Urothelium cell line (cell line): Measurements from ENCODE around the gene F2.
"Not testable (repeated sequence)": the region's sequence is repeated elsewhere in the genome, so short reads cannot be mapped to it uniquely, and the experiment has no call there.

ENCODE experiments used
- DNase-seq: peaks from one replicate; pipeline ENCODE4 v3.0.0; 2011; ENCODE audit warnings: low spot score, mixed read lengths
- FAIRE-seq: peaks from 2 replicates; lab custom pipeline; 2011; peaks lifted over from hg19 to GRCh38; lab: Jason Lieb, UNC

F2 gene

GRCh38 chr11:46719048-46719542, at the start of gene F2:
TSS of gene F2 (plus strand) at chr11:46719213. CDS start at chr11:46719236, 23 bp downstream.
- FAIRE-seq, result no peak
- no peak for DNase-seq

GRCh38 chr11:46669711-46670139, 49.3 kb upstream of the F2 start:
- no peak for DNase-seq
- FAIRE-seq, result no peak

- FAIRE-seq, DNase-seq: not testable (repeated sequence)
These were observed 48.5 kb upstream of the F2 start for GRCh38 chr11:46670521-46670920.

- FAIRE-seq (no peak), DNase-seq (no peak)
These were observed 47.1 kb upstream of the F2 start for GRCh38 chr11:46671958-46672315.

GRCh38 chr11:46672381-46672839, 46.6 kb upstream of the F2 start:
- FAIRE-seq, result no peak
- no peak for DNase-seq

GRCh38 chr11:46673713-46674462, 45.1 kb upstream of the F2 start:
- DNase-seq (no peak), FAIRE-seq (no peak)

- no peak for FAIRE-seq
- no peak for DNase-seq
These were observed 44.3 kb upstream of the F2 start for GRCh38 chr11:46674463-46675287.

- no peak for DNase-seq
- no peak for FAIRE-seq
These were observed 43.6 kb upstream of the F2 start for GRCh38 chr11:46675288-46675851.

GRCh38 chr11:46675949-46676348, 43.1 kb upstream of the F2 start:
- no peak for DNase-seq
- FAIRE-seq, result no peak

GRCh38 chr11:46676436-46677158, 42.4 kb upstream of the F2 start:
- FAIRE-seq (no peak), DNase-seq (no peak)

GRCh38 chr11:46677169-46677568, 41.8 kb upstream of the F2 start:
- DNase-seq, result no peak
- no peak for FAIRE-seq

GRCh38 chr11:46677991-46678740, 40.8 kb upstream of the F2 start:
- FAIRE-seq, result no peak
- DNase-seq, result no peak

- no peak for DNase-seq
- no peak for FAIRE-seq
These were observed 40.3 kb upstream of the F2 start for GRCh38 chr11:46678741-46679130.

- DNase-seq, result no peak
- no peak for FAIRE-seq
These were observed 39.5 kb upstream of the F2 start for GRCh38 chr11:46679241-46680163.

GRCh38 chr11:46680164-46680760, 38.8 kb upstream of the F2 start:
- DNase-seq, result no peak
- no peak for FAIRE-seq

GRCh38 chr11:46680815-46681214, 38.2 kb upstream of the F2 start:
- FAIRE-seq, result no peak
- DNase-seq, result no peak

- FAIRE-seq, result no peak
- no peak for DNase-seq
These were observed 37.2 kb upstream of the F2 start for GRCh38 chr11:46681814-46682213.
